ENCODE data around the gene HSBP1.

HSBP1 gene

GRCh38 chr16:83839561-83839960 lies 31.8 kb downstream of the HSBP1 start:
- DNase-seq (ENCODE audit: low read depth in 2 of 2), result no peak

- no peak for DNase-seq (ENCODE audit: low read depth in 2 of 2)
Measured at GRCh38 chr16:83840060-83840617, 32.4 kb downstream of the HSBP1 start.

GRCh38 chr16:83842291-83842690 lies 34.5 kb downstream of the HSBP1 start:
- no peak for DNase-seq (ENCODE audit: low read depth in 2 of 2)

- DNase-seq (ENCODE audit: low read depth in 2 of 2), result no peak
Measured at GRCh38 chr16:83842756-83843507, 35.2 kb downstream of the HSBP1 start.

- no peak for DNase-seq (ENCODE audit: low read depth in 2 of 2)
Measured at GRCh38 chr16:83843657-83844056, 35.9 kb downstream of the HSBP1 start.

GRCh38 chr16:83845263-83845662 lies 37.5 kb downstream of the HSBP1 start:
- DNase-seq (ENCODE audit: low read depth in 2 of 2), result no peak

GRCh38 chr16:83847371-83848225 lies 39.8 kb downstream of the HSBP1 start:
- no peak for DNase-seq (ENCODE audit: low read depth in 2 of 2)

GRCh38 chr16:83849421-83849820 lies 41.6 kb downstream of the HSBP1 start:
- no peak for DNase-seq (ENCODE audit: low read depth in 2 of 2)

GRCh38 chr16:83850947-83851346 lies 43.2 kb downstream of the HSBP1 start:
- no peak for DNase-seq (ENCODE audit: low read depth in 2 of 2)

- no peak for DNase-seq (ENCODE audit: low read depth in 2 of 2)
Measured at GRCh38 chr16:83851473-83851872, 43.7 kb downstream of the HSBP1 start.

- no peak for DNase-seq (ENCODE audit: low read depth in 2 of 2)
Measured at GRCh38 chr16:83852774-83853173, 45.0 kb downstream of the HSBP1 start.

- DNase-seq (ENCODE audit: low read depth in 2 of 2), result no peak
Measured at GRCh38 chr16:83853834-83854233, 46.1 kb downstream of the HSBP1 start.

- DNase-seq (ENCODE audit: low read depth in 2 of 2), result no peak
Measured at GRCh38 chr16:83854420-83854819, 46.6 kb downstream of the HSBP1 start.

GRCh38 chr16:83856792-83857191 lies 49.0 kb downstream of the HSBP1 start:
- DNase-seq (ENCODE audit: low read depth in 2 of 2), result no peak

GRCh38 chr16:83859265-83859664 lies 51.5 kb downstream of the HSBP1 start:
- DNase-seq (ENCODE audit: low read depth in 2 of 2), result no peak

GRCh38 chr16:83862661-83863060 lies 54.9 kb downstream of the HSBP1 start:
- no peak for DNase-seq (ENCODE audit: low read depth in 2 of 2)

GRCh38 chr16:83863682-83864081 lies 55.9 kb downstream of the HSBP1 start:
- DNase-seq (ENCODE audit: low read depth in 2 of 2), result no peak
